ENCODE data around the gene MESP1.

- TF ChIP-seq ZNF548 (tag by site-specific recombination; IDR thresholded peaks at IDR 0.05): no peak
- TF ChIP-seq CTCF (tag by site-specific recombination; IDR thresholded peaks at IDR 0.05): no peak
Observed at GRCh38 chr15:89777782-89778380, 26.8 kb upstream of the MESP1 start.
